Endothelial cell (in vitro differentiated cells): ENCODE results near the gene AGBL2. TPM values are rescaled to one million over a fixed set of nuclear protein-coding genes. Genes with fewer than 3 reads are reported as not detected.
"Not testable (repeated sequence)": the region's sequence is repeated elsewhere in the genome, so short reads cannot be mapped to it uniquely, and the experiment has no call there.

Source experiments
- DNase-seq: peaks from one replicate; pipeline ENCODE4 v3.0.0; 2021; ENCODE audit warnings: low spot score
- H3K27ac Mint-ChIP-seq: one replicate; pipeline ENCODE4 v1.8.0; 2021; ENCODE audit warnings: mixed read lengths, inconsistent platforms; ENCODE audit not compliant: unreplicated experiment
- H3K27me3 Mint-ChIP-seq: one replicate; pipeline ENCODE4 v1.8.0; 2021; ENCODE audit warnings: mild to moderate bottlenecking, moderate library complexity, mixed read lengths, inconsistent platforms; ENCODE audit not compliant: unreplicated experiment
- H3K36me3 Mint-ChIP-seq: one replicate; pipeline ENCODE4 v1.8.0; 2021; ENCODE audit warnings: mild to moderate bottlenecking, low read depth, mixed read lengths, inconsistent platforms; ENCODE audit not compliant: unreplicated experiment
- H3K4me1 Mint-ChIP-seq: one replicate; pipeline ENCODE4 v1.8.0; 2021; ENCODE audit warnings: mild to moderate bottlenecking, mixed read lengths, inconsistent platforms; ENCODE audit not compliant: unreplicated experiment
- H3K4me3 Mint-ChIP-seq: one replicate; pipeline ENCODE4 v1.8.0; 2021; ENCODE audit warnings: mild to moderate bottlenecking, mixed read lengths, inconsistent platforms; ENCODE audit not compliant: unreplicated experiment
- H3K9me3 Mint-ChIP-seq: one replicate; pipeline ENCODE4 v1.8.0; 2021; ENCODE audit warnings: mixed read lengths, inconsistent platforms; ENCODE audit not compliant: unreplicated experiment
- CTCF ChIP-seq: fragments of 200-600 bp; sonication (generic); IDR thresholded peaks from one replicate; pipeline ENCODE4 v1.5.0; 2021; ENCODE audit warnings: antibody characterized with exemption; ENCODE audit not compliant: unreplicated experiment
- total RNA-seq: library from RNA; stranded (reverse); fragmentation: NEBNext Ultra II Directional; extraction: Animal tissue kit (Norgen Biotek cat#: 25700); gene quantifications from one replicate; pipeline ENCODE4 v1.2.1, GENCODE V29; 2021; ENCODE audit not compliant: unreplicated experiment

AGBL2 gene
- total RNA-seq, 1 donor from 2014 or later = 1.7 TPM

- no peak overlapping the region for H3K4me3 Mint-ChIP-seq
- H3K27me3 Mint-ChIP-seq = no peaks in the 10 kb centered on the region
- no peak for DNase-seq
- TF ChIP-seq CTCF = no peak
- no peak overlapping the region for H3K27ac Mint-ChIP-seq
- H3K36me3 Mint-ChIP-seq = no peaks in the 10 kb centered on the region
- H3K4me1 Mint-ChIP-seq = peaks cover 6% of the 10 kb centered on the region
- H3K9me3 Mint-ChIP-seq = no peaks in the 10 kb centered on the region
These were observed 42.9 kb downstream of the AGBL2 start for GRCh38 chr11:47672283-47672730.

GRCh38 chr11:47669856-47670255 lies 45.3 kb downstream of the AGBL2 start:
- no peak for DNase-seq
- no peak overlapping the region for H3K27ac Mint-ChIP-seq
- TF ChIP-seq CTCF = no peak
- no peaks in the 10 kb centered on the region for H3K36me3 Mint-ChIP-seq
- H3K4me3 Mint-ChIP-seq = no peak overlapping the region
- no peaks in the 10 kb centered on the region for H3K9me3 Mint-ChIP-seq
- no peaks in the 10 kb centered on the region for H3K27me3 Mint-ChIP-seq
- H3K4me1 Mint-ChIP-seq = peaks cover 6% of the 10 kb centered on the region

GRCh38 chr11:47668665-47669064 lies 46.5 kb downstream of the AGBL2 start:
- peak overlapping the region; percentile 31 for H3K4me3 Mint-ChIP-seq
- no peaks in the 10 kb centered on the region for H3K36me3 Mint-ChIP-seq
- no peaks in the 10 kb centered on the region for H3K9me3 Mint-ChIP-seq
- no peak for TF ChIP-seq CTCF
- H3K4me1 Mint-ChIP-seq = peaks cover 6% of the 10 kb centered on the region
- no peak for DNase-seq
- peak overlapping the region; percentile 3 for H3K27ac Mint-ChIP-seq
- H3K27me3 Mint-ChIP-seq = no peaks in the 10 kb centered on the region

GRCh38 chr11:47667555-47667954 lies 47.6 kb downstream of the AGBL2 start:
- no peak overlapping the region for H3K4me3 Mint-ChIP-seq
- no peak for DNase-seq
- no peak for TF ChIP-seq CTCF
- no peaks in the 10 kb centered on the region for H3K36me3 Mint-ChIP-seq
- no peak overlapping the region for H3K27ac Mint-ChIP-seq
- H3K27me3 Mint-ChIP-seq = no peaks in the 10 kb centered on the region
- peaks cover 6% of the 10 kb centered on the region for H3K4me1 Mint-ChIP-seq
- no peaks in the 10 kb centered on the region for H3K9me3 Mint-ChIP-seq

GRCh38 chr11:47667135-47667534 lies 48.0 kb downstream of the AGBL2 start:
- H3K4me1 Mint-ChIP-seq = peaks cover 6% of the 10 kb centered on the region
- H3K27ac Mint-ChIP-seq = no peak overlapping the region

GRCh38 chr11:47664936-47665335 lies 50.2 kb downstream of the AGBL2 start:
- H3K4me3 Mint-ChIP-seq, H3K27ac Mint-ChIP-seq, DNase-seq, H3K4me1 Mint-ChIP-seq, H3K9me3 Mint-ChIP-seq, H3K36me3 Mint-ChIP-seq, H3K27me3 Mint-ChIP-seq: not testable (repeated sequence)

More at GRCh38 chr11:47667135-47667534, 48.0 kb downstream of the AGBL2 start:
- Mint-ChIP-seq H3K27me3 (no peaks in the 10 kb centered on the region), H3K36me3 (no peaks in the 10 kb centered on the region), H3K4me3 (no peak overlapping the region), H3K9me3 (no peaks in the 10 kb centered on the region)
- DNase-seq = no peak
- no peak for TF ChIP-seq CTCF
